Loucy (cell line): Measurements from ENCODE around the gene OCIAD1.

Experiments used
- H2AFZ ChIP-seq: fragments of 200-600 bp; sonication (generic); 2 replicates; pipeline ENCODE4 v1.6.0; 2016; ENCODE audit warnings: antibody characterized with exemption, mild to moderate bottlenecking, low read length, moderate library complexity
- H3F3A ChIP-seq: fragments of 200-600 bp; 2 replicates; pipeline ENCODE4 v1.6.0; 2016; ENCODE audit warnings: antibody characterized with exemption, low read depth, mild to moderate bottlenecking
- H3K27me3 ChIP-seq: fragments of 200-600 bp; sonication (generic); 2 replicates; pipeline ENCODE4 v1.6.1; 2014; ENCODE audit warnings: low read length, mild to moderate bottlenecking; ENCODE audit not compliant: insufficient read depth, poor library complexity, severe bottlenecking
- H3K36me3 ChIP-seq: fragments of 200-600 bp; sonication (generic); 2 replicates; pipeline ENCODE4 v1.6.1; 2016; ENCODE audit warnings: low read length; ENCODE audit not compliant: insufficient read depth
- H3K4me1 ChIP-seq: fragments of 200-600 bp; sonication (generic); 2 replicates; pipeline ENCODE4 v1.5.1; 2014; ENCODE audit warnings: low read length, mild to moderate bottlenecking; ENCODE audit not compliant: insufficient read depth, poor library complexity, severe bottlenecking
- H3K4me2 ChIP-seq: fragments of 200-600 bp; sonication (generic); 2 replicates; pipeline ENCODE4 v1.6.0; 2014; ENCODE audit warnings: antibody characterized with exemption, low read length, low read depth, mild to moderate bottlenecking; ENCODE audit not compliant: poor library complexity, severe bottlenecking
- H3K4me3 ChIP-seq: fragments of 200-600 bp; sonication (generic); 2 replicates; pipeline ENCODE4 v1.5.1; 2014; ENCODE audit warnings: low read length, mild to moderate bottlenecking, mixed read lengths; ENCODE audit not compliant: poor library complexity, severe bottlenecking
- H3K79me2 ChIP-seq: fragments of 200-600 bp; sonication (generic); 2 replicates; pipeline ENCODE4 v1.6.1; 2014; ENCODE audit warnings: low read length; ENCODE audit not compliant: insufficient read depth
- H3K9ac ChIP-seq: fragments of 200-600 bp; sonication (generic); 2 replicates; pipeline ENCODE4 v1.6.0; 2014; ENCODE audit warnings: mild to moderate bottlenecking, low read depth, low read length, moderate library complexity; ENCODE audit not compliant: poor library complexity, severe bottlenecking
- H3K9me2 ChIP-seq: fragments of 200-600 bp; sonication (generic); replicated peaks from 2 replicates; pipeline ENCODE4 v1.6.1; 2016; ENCODE audit warnings: low read depth, low read length, mixed read lengths
- H3K9me3 ChIP-seq: fragments of 200-600 bp; sonication (generic); 2 replicates; pipeline ENCODE4 v1.6.1; 2014; ENCODE audit warnings: mild to moderate bottlenecking, antibody characterized with exemption, low read length, low read depth; ENCODE audit not compliant: insufficient read depth
- H4K20me1 ChIP-seq: fragments of 200-600 bp; sonication (generic); 2 replicates; pipeline ENCODE4 v1.6.0; 2014; ENCODE audit warnings: antibody characterized with exemption, low read length, mild to moderate bottlenecking; ENCODE audit not compliant: insufficient read depth, poor library complexity, severe bottlenecking
- CTCF ChIP-seq: fragments of 200-600 bp; sonication (generic); conservative IDR thresholded peaks from 2 replicates; pipeline ENCODE4 v1.5.1; 2014; ENCODE audit warnings: mild to moderate bottlenecking, antibody characterized with exemption, low read length
- EZH2phosphoT487 ChIP-seq: fragments of 200-600 bp; IDR thresholded peaks from 2 replicates; pipeline ENCODE4 v1.6.1; 2018; ENCODE audit warnings: antibody characterized with exemption, mild to moderate bottlenecking, moderate library complexity, borderline replicate concordance

Gene OCIAD1

GRCh38 chr4:48899432-48899749, 68.5 kb downstream of the OCIAD1 start:
- H3F3A ChIP-seq = 0 out of 2 replicates have a peak, but pooled peaks cover 3% of the 10 kb centered on the region
- peaks cover 9% of the 10 kb centered on the region; the same call in 1 of the 2 replicates for H3K79me2 ChIP-seq
- TF ChIP-seq CTCF (no peak), EZH2phosphoT487 (no peak)
- H3K36me3 ChIP-seq = peaks cover 31% of the 10 kb centered on the region; the same call in 1 of the 2 replicates
- no peak overlapping the region for H2AFZ ChIP-seq
- peaks cover 5% of the 10 kb centered on the region for H4K20me1 ChIP-seq
- peaks cover 46% of the 10 kb centered on the region for H3K4me1 ChIP-seq
- H3K9me2 ChIP-seq = no peaks in the 10 kb centered on the region
- H3K9me3 ChIP-seq = no peaks in the 10 kb centered on the region
- H3K4me2 ChIP-seq = peak overlapping the region; percentile 51
- peak overlapping the region; percentile 42 for H3K9ac ChIP-seq
- H3K27me3 ChIP-seq = no peaks in the 10 kb centered on the region
- H3K4me3 ChIP-seq = peak overlapping the region; percentile 19

- peaks cover 15% of the 10 kb centered on the region; the same call in 1 of the 2 replicates for H3K79me2 ChIP-seq
- H3K4me2 ChIP-seq = peak overlapping the region; percentile 51
- peak overlapping the region; percentile 42 for H3K9ac ChIP-seq
- peaks cover 52% of the 10 kb centered on the region for H3K4me1 ChIP-seq
- H3K36me3 ChIP-seq = peaks cover 31% of the 10 kb centered on the region; the same call in 1 of the 2 replicates
- peaks cover 5% of the 10 kb centered on the region for H4K20me1 ChIP-seq
- H3K9me3 ChIP-seq = no peaks in the 10 kb centered on the region
- H3F3A ChIP-seq = 0 out of 2 replicates have a peak, but pooled peaks cover 3% of the 10 kb centered on the region
- H2AFZ ChIP-seq = no peak overlapping the region
- H3K4me3 ChIP-seq = peak overlapping the region; percentile 19
- H3K9me2 ChIP-seq = no peaks in the 10 kb centered on the region
- H3K27me3 ChIP-seq = no peaks in the 10 kb centered on the region
- TF ChIP-seq CTCF = no peak
- TF ChIP-seq EZH2phosphoT487 = no peak
These were observed 69.1 kb downstream of the OCIAD1 start for GRCh38 chr4:48899950-48900349.

DNA sequence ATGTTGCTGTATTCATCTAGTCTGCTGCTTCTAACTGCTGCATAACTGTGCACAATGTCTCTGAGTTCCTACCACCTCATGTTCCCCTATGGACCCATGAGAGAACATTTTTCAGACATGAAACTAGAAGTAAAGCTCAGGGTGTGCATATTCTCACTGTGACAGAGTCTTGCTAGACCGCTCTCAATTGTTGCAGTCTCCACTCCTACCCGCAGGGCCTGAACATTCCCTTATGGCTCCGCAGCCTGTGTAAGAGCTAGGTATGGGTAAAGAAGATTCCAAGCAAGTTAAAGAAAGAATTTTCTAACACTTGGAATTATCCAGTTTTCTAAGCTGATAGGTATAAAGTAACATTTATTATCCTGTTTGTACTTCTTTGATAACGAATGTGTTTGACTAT, 70.3 kb downstream of the OCIAD1 start:
- H3F3A ChIP-seq = 0 out of 2 replicates have a peak, but pooled peaks cover 3% of the 10 kb centered on the region
- H3K9me2 ChIP-seq = no peaks in the 10 kb centered on the region
- H3K4me3 ChIP-seq = no peak overlapping the region
- no peaks in the 10 kb centered on the region for H3K27me3 ChIP-seq
- TF ChIP-seq EZH2phosphoT487 = no peak
- TF ChIP-seq CTCF = no peak
- H3K4me2 ChIP-seq = no peak overlapping the region
- H3K36me3 ChIP-seq = peaks cover 25% of the 10 kb centered on the region; the same call in 1 of the 2 replicates
- peaks cover 5% of the 10 kb centered on the region for H4K20me1 ChIP-seq
- H3K9ac ChIP-seq = no peak overlapping the region
- no peaks in the 10 kb centered on the region for H3K9me3 ChIP-seq
- no peak overlapping the region for H2AFZ ChIP-seq
- H3K4me1 ChIP-seq = peaks cover 63% of the 10 kb centered on the region
- peaks cover 27% of the 10 kb centered on the region for H3K79me2 ChIP-seq
